ENCODE measurements around the gene ACTR3.
A peak's percentile ranks its signal among the peaks of the same experiment; 100 is the strongest.

The ACTR3 gene

DNA sequence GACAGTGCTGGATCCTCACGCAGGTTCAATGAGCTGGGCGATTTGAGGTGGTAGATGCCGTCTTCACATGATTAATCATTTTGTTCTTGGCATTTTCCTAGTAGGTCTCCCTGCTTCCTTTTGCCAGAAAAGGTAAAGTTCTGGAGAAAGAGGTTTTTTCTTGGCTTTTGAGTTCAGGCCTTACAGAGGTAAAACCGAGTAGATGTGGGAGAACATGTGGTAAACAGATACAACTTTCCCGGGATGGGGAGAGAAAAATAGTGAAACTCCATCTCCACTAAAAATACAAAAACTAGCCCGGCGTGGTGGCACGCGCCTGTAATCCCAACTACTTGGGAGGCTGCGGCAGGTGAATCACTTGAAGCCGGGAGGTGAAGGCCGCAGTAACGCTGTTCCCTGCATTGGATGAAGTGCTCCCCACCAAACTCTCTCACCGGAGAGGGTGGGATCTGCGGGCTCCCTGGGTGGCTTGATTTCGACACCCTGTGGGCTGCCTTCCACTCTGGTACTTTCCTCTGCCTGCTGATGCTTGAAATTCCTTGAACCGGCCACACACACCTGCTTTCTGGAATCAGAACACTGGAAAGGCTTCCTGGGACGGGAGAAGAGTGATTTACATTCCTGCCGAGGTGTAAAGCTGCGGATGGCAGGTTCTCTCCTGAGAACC, 88.8 kb downstream of the ACTR3 start:
- Histone ChIP-seq H3K4me2 (no peak overlapping the region), H4K20me1 (ENCODE audit: insufficient read depth) (no peaks in the 10 kb centered on the region), H3K27ac (no peak overlapping the region), H3K9ac (no peak overlapping the region), H3K4me3 (IDR thresholded peaks at IDR 0.05; ENCODE audit: insufficient read depth, low read depth, low read length) (no peak overlapping the region), H3K36me3 (ENCODE audit: insufficient read depth) (no peaks in the 10 kb centered on the region), H3K27me3 (ENCODE audit: insufficient read depth, low read depth) (no peaks in the 10 kb centered on the region), H3K79me2 (ENCODE audit: insufficient read depth, low read depth) (no peaks in the 10 kb centered on the region), H3K4me1 (ENCODE audit: low read depth, poor library complexity, severe bottlenecking) (no peaks in the 10 kb centered on the region), H2AFZ (ENCODE audit: low read depth) (no peak overlapping the region)
- TF ChIP-seq, protein P1, sequence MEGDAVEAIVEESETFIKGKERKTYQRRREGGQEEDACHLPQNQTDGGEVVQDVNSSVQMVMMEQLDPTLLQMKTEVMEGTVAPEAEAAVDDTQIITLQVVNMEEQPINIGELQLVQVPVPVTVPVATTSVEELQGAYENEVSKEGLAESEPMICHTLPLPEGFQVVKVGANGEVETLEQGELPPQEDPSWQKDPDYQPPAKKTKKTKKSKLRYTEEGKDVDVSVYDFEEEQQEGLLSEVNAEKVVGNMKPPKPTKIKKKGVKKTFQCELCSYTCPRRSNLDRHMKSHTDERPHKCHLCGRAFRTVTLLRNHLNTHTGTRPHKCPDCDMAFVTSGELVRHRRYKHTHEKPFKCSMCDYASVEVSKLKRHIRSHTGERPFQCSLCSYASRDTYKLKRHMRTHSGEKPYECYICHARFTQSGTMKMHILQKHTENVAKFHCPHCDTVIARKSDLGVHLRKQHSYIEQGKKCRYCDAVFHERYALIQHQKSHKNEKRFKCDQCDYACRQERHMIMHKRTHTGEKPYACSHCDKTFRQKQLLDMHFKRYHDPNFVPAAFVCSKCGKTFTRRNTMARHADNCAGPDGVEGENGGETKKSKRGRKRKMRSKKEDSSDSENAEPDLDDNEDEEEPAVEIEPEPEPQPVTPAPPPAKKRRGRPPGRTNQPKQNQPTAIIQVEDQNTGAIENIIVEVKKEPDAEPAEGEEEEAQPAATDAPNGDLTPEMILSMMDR (conservative IDR thresholded peaks at IDR 0.05; ENCODE audit: low read depth, low read length) = no peak

- no peaks in the 10 kb centered on the region for H3K4me1 ChIP-seq (ENCODE audit: low read depth, poor library complexity, severe bottlenecking)
- H3K36me3 ChIP-seq (ENCODE audit: insufficient read depth) = no peaks in the 10 kb centered on the region
- no peak overlapping the region for H3K4me3 ChIP-seq (IDR thresholded peaks at IDR 0.05; ENCODE audit: insufficient read depth, low read depth, low read length)
- H2AFZ ChIP-seq (ENCODE audit: low read depth) = no peak overlapping the region
- H3K4me2 ChIP-seq = no peak overlapping the region
- TF ChIP-seq, protein P1 (conservative IDR thresholded peaks at IDR 0.05; ENCODE audit: low read depth, low read length) = peak; percentile 62
- H3K79me2 ChIP-seq (ENCODE audit: insufficient read depth, low read depth) = no peaks in the 10 kb centered on the region
- no peak overlapping the region for H3K27ac ChIP-seq
- H3K9ac ChIP-seq = no peak overlapping the region
- no peaks in the 10 kb centered on the region for H4K20me1 ChIP-seq (ENCODE audit: insufficient read depth)
- H3K27me3 ChIP-seq (ENCODE audit: insufficient read depth, low read depth) = no peaks in the 10 kb centered on the region
Measured at GRCh38 chr2:113979191-113980128, 89.6 kb downstream of the ACTR3 start.

- H3K4me1 ChIP-seq (ENCODE audit: low read depth, poor library complexity, severe bottlenecking) = no peaks in the 10 kb centered on the region
- H3K36me3 ChIP-seq (ENCODE audit: insufficient read depth) = no peaks in the 10 kb centered on the region
- H3K4me3 ChIP-seq (IDR thresholded peaks at IDR 0.05; ENCODE audit: insufficient read depth, low read depth, low read length) = no peak overlapping the region
- no peak overlapping the region for H3K4me2 ChIP-seq
- TF ChIP-seq, protein P1 (conservative IDR thresholded peaks at IDR 0.05; ENCODE audit: low read depth, low read length) = no peak
- no peaks in the 10 kb centered on the region for H4K20me1 ChIP-seq (ENCODE audit: insufficient read depth)
- no peaks in the 10 kb centered on the region for H3K27me3 ChIP-seq (ENCODE audit: insufficient read depth, low read depth)
- no peaks in the 10 kb centered on the region for H3K79me2 ChIP-seq (ENCODE audit: insufficient read depth, low read depth)
- H2AFZ ChIP-seq (ENCODE audit: low read depth) = no peak overlapping the region
- no peak overlapping the region for H3K9ac ChIP-seq
- H3K27ac ChIP-seq = no peak overlapping the region
Measured at GRCh38 chr2:113980946-113981345, 91.1 kb downstream of the ACTR3 start.

DNA sequence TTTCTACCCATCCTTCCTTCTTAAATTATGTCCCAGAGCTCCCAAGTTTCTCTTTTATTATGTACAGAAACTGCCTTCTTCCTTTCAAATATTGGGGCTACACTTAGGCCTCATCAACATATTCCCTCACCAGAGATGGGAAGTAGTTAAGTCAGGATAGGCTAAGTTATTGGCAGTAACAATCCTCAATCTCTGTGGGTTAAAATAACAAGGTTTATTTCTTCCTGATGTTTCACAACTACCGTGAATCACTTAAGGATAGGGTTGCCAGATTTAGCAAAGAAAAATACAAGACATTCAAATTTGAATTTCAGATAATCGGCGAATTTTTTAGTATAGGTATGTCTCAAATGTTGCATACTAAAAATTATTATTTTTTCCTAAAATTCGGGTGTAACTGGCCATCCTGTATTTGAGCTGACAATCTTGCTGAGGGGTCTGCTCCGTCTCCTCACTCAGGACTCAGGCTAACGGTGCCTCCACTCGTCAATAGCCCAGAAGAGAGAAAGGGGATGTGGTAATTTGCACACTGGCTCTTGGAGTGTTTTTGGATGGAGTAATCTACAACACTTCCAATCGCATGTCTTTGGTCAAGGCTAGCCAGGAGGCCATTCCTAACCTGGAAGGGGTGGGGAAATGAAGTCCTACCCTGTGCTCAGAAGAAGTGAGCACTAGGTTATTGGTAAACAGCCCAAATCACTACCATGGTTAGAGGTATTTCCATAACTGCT, 91.7 kb downstream of the ACTR3 start:
- Histone ChIP-seq H3K36me3 (ENCODE audit: insufficient read depth) (no peaks in the 10 kb centered on the region), H3K27ac (no peak overlapping the region), H4K20me1 (ENCODE audit: insufficient read depth) (no peaks in the 10 kb centered on the region), H3K4me3 (IDR thresholded peaks at IDR 0.05; ENCODE audit: insufficient read depth, low read depth, low read length) (no peak overlapping the region), H3K4me2 (no peak overlapping the region), H3K9ac (no peak overlapping the region), H2AFZ (ENCODE audit: low read depth) (no peak overlapping the region), H3K4me1 (ENCODE audit: low read depth, poor library complexity, severe bottlenecking) (no peaks in the 10 kb centered on the region), H3K27me3 (ENCODE audit: insufficient read depth, low read depth) (no peaks in the 10 kb centered on the region), H3K79me2 (ENCODE audit: insufficient read depth, low read depth) (no peaks in the 10 kb centered on the region)
- TF ChIP-seq, protein P1 (conservative IDR thresholded peaks at IDR 0.05; ENCODE audit: low read depth, low read length) = no peak

Data from KMS-11 (cell line).